ENCODE results near the gene KIF12.
A peak's percentile ranks its signal among the peaks of the same experiment; 100 is the strongest.
"Not testable (repeated sequence)": the region's sequence is repeated elsewhere in the genome, so short reads cannot be mapped to it uniquely, and the experiment has no call there.

The KIF12 gene

GRCh38 chr9:114082763-114083412 lies 16.2 kb downstream of the KIF12 start:
- not testable (repeated sequence) for DNase-seq

- peak; percentile 84 for DNase-seq
Observed at GRCh38 chr9:114082017-114082762, 16.9 kb downstream of the KIF12 start.

- no peak for DNase-seq
Observed at GRCh38 chr9:114081441-114082016, 17.6 kb downstream of the KIF12 start.

DNA sequence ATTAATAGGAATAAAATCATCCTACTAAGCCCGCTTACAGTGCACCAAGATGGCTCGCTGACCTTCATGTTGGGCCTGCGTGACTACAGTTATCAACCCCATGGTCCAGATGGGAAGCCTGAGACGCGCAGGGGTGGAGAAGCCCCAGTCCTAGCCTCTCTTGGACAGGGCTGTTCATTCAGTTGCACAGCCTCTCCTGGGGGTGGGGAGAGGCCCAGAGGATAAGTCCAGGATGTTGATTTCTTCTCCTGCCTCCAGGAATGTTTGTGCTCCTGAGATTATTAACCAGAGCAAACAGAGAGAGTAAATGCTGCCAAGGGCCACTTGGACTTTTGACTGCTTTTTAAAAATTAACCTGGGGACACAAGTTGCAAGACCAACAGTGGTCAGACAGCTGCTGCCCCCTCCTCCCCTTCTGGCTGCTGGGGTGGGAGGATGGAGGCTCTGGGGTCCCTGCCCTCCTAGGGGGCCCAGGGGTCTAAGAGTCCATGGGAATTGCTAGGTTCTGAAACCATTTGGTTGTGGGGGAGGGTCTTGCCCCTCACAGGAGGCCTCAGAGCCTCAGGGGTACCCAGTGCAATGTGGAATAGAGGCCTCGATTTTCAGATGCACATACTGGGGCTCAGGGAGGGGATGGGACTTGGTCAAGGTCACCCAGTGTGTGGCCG lies 18.2 kb downstream of the KIF12 start:
- DNase-seq, result no peak

DNA sequence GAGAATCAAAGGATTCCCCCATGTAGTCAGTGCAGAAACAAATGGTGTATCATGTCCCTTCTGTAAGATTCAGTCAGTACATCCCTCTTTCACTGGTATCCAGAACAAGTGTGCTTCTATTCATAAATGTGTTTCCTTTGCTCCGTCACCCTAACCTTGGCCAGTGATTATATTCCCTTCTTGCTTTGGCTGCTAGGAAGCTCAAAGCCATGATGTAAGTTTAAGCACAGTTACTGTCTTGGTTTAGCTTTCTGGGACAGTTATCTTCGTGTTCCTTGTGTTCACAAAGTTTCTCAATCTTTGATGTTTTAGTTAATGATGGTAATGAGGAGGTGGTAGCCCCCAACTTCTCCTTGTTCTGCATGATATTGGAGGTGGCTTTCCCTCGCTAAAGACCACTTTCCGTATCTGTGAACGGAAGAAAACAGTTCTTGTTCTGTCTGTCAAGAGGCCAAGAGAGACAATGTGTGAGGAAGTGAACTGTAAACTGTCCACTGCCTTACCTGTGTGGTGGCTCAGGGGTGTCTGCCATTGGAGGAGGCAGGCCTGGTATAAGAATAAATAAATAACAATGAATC lies 18.8 kb downstream of the KIF12 start:
- no peak for DNase-seq

GRCh38 chr9:114078781-114079156 lies 20.3 kb downstream of the KIF12 start:
- DNase-seq, result no peak

- DNase-seq, result no peak
Observed at GRCh38 chr9:114078021-114078780, 20.9 kb downstream of the KIF12 start, which contains the start of gene AMBP. AMBP (minus strand) TSS chr9:114078300; CDS start chr9:114078209, 91 bp downstream.

DNA sequence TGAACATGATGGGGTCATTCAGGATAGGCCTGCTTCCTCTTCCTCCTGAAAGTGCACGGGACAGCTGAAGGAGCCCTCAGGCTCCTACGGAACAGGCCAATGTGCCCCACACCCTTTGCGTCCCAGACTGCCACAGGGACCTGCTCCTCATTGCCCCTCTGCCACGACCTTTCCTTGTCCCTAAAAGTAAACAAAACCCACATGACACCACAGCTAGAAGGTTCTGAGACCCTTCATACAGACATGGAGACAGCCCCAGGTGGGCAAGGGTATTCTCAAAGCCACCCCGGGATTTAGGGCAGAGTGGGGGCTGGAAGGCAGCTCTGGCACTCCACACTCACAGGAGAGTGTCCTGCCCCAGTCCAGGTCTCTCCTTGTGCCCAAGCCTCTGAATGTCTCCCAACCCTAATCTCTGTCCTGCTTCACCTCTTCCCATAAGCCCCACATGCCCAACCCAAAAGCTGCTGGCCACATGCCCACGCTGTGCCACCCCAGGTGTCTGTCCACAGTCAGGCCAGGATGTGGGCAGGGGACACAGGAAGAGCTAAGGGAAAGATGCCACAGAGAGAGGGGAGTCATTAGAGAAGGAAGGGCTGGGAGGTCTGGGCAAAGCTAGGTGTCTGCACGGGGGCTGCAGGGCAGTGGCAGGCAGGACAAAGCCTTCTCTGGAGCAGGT lies 21.8 kb downstream of the KIF12 start:
- DNase-seq, result no peak

DNA sequence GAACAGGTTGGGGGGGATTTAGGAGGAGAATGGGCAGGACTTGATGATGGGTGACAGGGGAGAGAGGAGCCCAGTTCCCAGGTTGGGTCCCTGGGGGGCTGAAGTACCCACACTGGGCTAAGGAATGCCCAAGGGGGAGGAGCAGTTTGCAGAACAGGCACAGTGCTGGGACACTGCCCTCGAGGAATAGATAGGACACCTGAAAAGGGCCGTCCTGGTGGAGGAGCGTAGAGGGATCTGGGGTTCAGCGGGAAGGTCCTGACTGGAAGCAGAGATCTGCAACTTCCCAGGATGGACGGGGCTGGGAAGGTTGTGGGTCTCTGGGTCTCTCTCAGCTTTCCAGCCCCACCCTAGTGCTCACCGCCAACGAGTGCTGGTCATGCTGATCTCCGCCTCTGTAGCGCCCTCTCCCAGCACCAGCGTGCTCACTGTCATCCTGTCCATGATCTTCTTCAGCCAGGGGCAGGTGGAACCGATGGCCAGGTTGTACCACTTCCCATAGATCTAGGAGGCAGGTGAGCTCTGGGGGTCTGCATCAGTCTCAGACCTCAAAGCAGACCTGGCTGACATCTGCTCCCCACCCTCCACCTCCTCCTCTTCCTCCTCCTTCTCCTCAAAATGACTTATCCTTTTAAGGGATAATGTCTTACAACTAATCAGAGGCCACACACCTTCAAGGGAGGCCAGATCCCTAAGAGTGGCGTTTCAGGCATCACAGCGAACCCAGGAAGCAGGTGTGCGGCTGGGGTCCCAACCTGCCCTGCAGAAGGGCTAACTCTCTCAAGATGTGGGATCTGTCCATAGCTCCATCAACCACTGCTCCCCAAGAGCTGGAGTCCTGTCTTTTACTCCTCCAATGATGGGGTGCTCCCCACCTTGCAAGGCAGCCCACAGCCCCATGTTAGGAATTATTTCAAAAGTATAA lies 22.6 kb downstream of the KIF12 start:
- no peak for DNase-seq

DNA sequence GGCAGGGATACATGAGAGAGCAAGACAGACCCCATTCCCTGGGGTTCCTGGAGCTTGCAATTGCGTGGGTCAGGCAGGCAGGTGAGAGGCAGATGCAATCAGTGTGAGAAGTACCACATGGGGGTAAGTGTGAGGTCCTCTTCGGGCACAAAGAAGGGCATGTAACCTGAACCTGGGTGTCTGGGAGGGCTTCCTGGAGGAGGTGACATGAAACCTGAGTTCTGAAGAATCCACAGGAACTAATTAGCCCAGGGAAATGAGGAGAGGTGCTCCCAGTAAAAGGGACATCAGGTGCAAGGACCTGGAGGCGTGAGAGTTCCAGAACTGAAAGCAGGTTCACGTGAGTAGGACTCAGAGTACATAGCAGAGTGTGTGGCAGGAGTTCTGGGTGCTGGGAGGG lies 23.5 kb downstream of the KIF12 start:
- DNase-seq, result no peak

DNA sequence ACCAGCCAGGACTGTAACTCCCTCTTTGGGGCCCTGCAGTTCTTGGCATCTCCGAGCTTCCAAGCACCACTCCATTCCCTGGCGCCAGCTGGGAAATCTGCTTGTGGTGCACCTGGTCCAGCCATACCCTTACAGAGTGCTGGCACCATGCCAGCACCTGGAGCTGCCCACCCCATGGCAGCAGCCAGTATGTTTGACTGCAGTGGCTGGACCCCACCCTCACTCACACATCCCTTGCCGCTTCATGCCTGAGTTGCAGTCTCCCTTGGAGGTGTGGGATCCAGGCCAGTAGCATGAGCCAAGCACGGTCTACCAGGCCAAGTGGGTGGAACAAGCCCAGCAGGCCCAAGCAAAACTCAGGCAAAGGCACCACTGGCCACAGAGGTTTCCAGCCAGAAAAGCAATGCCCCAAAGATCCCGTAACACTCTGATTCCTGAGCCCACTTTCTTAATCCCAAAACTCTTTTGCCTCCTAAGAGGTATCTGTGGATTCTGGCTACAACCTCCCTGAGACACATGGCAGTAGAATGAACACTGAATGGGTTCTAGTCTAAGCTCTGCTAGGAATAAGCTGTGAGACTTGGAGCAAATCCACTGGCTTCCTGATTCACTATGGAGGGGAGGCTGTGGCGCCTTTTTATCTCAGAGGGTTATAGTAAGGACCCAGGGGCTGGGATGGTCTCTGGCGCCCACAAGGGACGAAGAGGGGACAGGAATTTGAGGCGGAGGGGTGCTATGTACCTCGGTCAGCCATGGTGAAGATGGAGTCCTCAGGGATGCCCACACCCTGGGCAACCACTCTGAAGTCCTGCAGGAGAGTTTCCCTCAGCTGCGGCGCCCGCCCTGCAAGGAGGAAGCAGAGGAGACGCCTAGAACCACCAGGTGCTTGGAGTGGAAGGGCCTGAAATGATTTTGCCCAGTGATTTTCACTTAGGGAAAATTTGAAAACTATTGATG lies 26.6 kb downstream of the KIF12 start:
- no peak for DNase-seq

- DNase-seq, result no peak
Observed at GRCh38 chr9:114071197-114071795, 27.8 kb downstream of the KIF12 start.

DNA sequence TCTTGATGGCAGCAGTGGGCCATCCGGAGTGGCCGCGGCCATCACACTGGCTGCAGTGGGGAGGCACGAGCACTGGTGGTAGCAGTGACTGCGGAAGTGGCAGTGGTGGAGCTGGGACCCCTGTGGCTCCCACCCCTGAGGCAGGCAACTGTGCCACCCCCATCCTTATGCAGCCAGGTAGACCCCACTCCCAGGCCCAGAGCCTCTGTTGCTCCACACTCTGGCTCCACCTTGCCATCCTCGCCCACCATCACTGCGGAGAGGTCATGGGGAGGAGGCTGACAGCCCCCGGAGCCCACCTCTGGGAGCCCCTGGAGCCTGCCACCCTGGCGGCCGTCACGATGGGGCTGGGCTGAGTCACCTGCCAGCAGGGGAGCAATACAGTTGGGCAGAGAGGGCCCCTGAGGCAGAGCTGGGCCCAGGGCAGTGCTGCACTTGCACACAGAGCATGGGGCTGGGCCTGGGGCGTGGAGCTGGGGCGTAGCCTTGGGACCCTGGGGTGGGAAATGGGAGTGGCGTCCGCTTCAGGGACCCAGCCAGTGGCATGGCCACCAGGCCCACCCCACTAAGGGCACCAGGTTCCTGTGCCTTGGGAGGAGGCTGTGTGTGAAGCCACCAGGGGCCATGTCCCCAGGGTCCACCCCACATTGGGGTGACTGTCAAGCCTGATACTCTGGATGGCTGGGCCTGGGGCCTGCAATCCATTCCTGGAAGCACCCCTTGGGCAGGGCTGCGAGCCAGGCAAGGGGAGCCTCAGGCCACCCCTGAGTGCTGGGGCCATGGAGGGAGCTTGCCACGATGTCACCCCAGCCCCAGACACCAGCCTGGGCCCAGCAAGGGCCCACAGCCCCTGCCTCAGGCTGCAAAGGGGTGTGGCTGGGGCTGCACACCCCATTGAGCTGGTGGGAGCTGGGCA lies 28.6 kb downstream of the KIF12 start:
- no peak for DNase-seq

- DNase-seq, result no peak
Observed at GRCh38 chr9:114069476-114070187, 29.5 kb downstream of the KIF12 start.

DNA sequence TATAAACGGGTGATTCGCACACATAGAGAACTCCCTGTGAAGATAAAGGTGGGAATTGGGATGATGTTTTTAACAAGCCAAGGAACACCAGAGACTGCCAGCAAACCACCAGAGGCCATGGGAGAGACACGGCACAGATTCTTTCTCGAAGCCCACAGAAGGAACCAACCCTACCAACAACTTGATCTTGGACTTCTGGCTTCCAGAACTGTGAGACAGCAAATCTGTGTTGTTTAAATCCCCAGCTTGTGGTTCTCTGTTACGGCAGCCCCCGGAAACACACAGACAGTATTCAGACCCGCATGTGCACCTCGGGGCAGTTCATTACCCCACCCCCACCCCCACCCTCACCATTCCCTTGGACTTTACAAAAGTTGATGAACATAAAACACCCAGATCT lies 33.8 kb downstream of the KIF12 start:
- DNase-seq, result no peak

GRCh38 chr9:114061830-114062474 lies 37.1 kb downstream of the KIF12 start:
- no peak for DNase-seq

DNA sequence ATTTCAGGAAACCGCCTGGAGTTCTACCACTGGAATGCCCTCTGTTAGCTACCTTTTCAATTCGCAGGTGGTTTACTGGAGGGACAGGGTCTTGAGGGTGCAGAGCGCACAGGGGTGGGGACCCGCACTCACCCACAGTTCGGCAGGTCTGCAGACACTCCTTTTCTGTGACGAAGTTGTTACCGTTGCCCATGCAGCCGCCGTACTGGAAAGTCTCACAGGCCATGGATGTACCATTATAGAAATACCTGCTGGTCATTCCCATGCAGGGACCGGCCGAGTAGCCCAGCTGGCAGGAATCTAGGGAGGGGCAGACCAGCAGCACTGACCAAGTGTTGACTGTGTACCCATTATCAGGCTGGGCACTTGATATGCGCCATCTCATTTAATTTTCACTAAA lies 37.8 kb downstream of the KIF12 start:
- no peak for DNase-seq
